ENCODE results near the gene TSHZ1. TPM values are rescaled to one million over a fixed set of nuclear protein-coding genes. Genes with fewer than 3 reads are reported as not detected.
A peak's percentile ranks its signal among the peaks of the same experiment; 100 is the strongest.

The TSHZ1 gene
- total RNA-seq, 1 experiment from 2014 or later = 5.6 TPM

- ChIA-PET POLR2A (ENCODE audit: unreplicated experiment) (no interaction called here), CTCF (no interaction called here)
- Histone ChIP-seq H3K4me1 (ENCODE audit: insufficient read depth, low read length) (no peaks in the 10 kb centered on the region), H3K4me3 (ENCODE audit: low read length) (no peak overlapping the region), H3K36me3 (ENCODE audit: low read depth, low read length) (no peaks in the 10 kb centered on the region), H3K79me2 (ENCODE audit: low read length) (0 out of 2 replicates have a peak, but pooled peaks cover 24% of the 10 kb centered on the region), H3K9me2 (replicated peaks; ENCODE audit: low read length) (no peaks in the 10 kb centered on the region), H3K4me2 (ENCODE audit: low read length) (no peak overlapping the region), H3F3A (ENCODE audit: low read length, unreplicated experiment) (no peaks in the 10 kb centered on the region), H3K9me3 (ENCODE audit: low read length) (no peaks in the 10 kb centered on the region), H3K9ac (ENCODE audit: low read length) (no peak overlapping the region), H2AFZ (ENCODE audit: low read length) (no peak overlapping the region), H3K27me3 (ENCODE audit: low read length) (no peaks in the 10 kb centered on the region), H4K20me1 (ENCODE audit: low read length) (no peaks in the 10 kb centered on the region), H3K27ac (ENCODE audit: low read length) (no peak overlapping the region)
- BruUV-seq (replicated peaks) = no TSS peak
- ATAC-seq (no peak), DNase-seq (no peak)
- no peak for TF ChIP-seq EZH2phosphoT487 (IDR thresholded peaks at IDR 0.05; ENCODE audit: borderline replicate concordance, low read length)
- TF ChIP-seq, protein P1, sequence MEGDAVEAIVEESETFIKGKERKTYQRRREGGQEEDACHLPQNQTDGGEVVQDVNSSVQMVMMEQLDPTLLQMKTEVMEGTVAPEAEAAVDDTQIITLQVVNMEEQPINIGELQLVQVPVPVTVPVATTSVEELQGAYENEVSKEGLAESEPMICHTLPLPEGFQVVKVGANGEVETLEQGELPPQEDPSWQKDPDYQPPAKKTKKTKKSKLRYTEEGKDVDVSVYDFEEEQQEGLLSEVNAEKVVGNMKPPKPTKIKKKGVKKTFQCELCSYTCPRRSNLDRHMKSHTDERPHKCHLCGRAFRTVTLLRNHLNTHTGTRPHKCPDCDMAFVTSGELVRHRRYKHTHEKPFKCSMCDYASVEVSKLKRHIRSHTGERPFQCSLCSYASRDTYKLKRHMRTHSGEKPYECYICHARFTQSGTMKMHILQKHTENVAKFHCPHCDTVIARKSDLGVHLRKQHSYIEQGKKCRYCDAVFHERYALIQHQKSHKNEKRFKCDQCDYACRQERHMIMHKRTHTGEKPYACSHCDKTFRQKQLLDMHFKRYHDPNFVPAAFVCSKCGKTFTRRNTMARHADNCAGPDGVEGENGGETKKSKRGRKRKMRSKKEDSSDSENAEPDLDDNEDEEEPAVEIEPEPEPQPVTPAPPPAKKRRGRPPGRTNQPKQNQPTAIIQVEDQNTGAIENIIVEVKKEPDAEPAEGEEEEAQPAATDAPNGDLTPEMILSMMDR (conservative IDR thresholded peaks at IDR 0.05; ENCODE audit: low read depth, low read length) = no peak
- no peak for TF ChIP-seq EZH2 (IDR thresholded peaks at IDR 0.05; ENCODE audit: low read length, unreplicated experiment)
- intact Hi-C loops (cut with micrococcal nuclease) = no loop called here
Measured at GRCh38 chr18:75220551-75221355, 10.2 kb downstream of the TSHZ1 start.

DNA sequence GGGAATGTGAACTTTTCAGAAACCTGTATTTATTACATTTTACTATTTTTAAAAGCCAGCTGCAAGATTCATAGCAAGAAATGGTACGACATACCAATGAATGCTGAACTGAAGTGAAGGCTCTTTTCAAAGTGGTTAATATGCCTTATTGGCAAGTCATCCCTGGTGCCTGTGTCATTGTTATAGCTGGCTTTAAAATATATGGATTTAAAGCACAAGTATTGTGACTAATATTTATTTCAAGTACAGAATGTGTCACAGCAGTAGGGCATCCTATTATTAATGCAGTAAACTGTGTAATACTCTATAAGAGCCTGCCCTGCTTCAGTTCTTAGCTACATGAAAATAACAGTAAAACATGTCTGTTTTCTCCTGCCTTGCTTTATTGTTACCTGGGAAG is 10.8 kb downstream of the TSHZ1 start:
- H2AFZ ChIP-seq (ENCODE audit: low read length) = no peak overlapping the region
- BruUV-seq (replicated peaks) = no TSS peak
- no peaks in the 10 kb centered on the region for H3K27me3 ChIP-seq (ENCODE audit: low read length)
- no peak overlapping the region for H3K27ac ChIP-seq (ENCODE audit: low read length)
- no peaks in the 10 kb centered on the region for H3F3A ChIP-seq (ENCODE audit: low read length, unreplicated experiment)
- H3K4me3 ChIP-seq (ENCODE audit: low read length) = no peak overlapping the region
- H3K36me3 ChIP-seq (ENCODE audit: low read depth, low read length) = no peaks in the 10 kb centered on the region
- DNase-seq (no peak), ATAC-seq (peak; percentile 38)
- no peaks in the 10 kb centered on the region for H3K9me2 ChIP-seq (replicated peaks; ENCODE audit: low read length)
- CTCF ChIA-PET = no interaction called here
- TF ChIP-seq EZH2phosphoT487 (IDR thresholded peaks at IDR 0.05; ENCODE audit: borderline replicate concordance, low read length) = no peak
- TF ChIP-seq, protein P1 (conservative IDR thresholded peaks at IDR 0.05; ENCODE audit: low read depth, low read length) = no peak
- no peak for TF ChIP-seq EZH2 (IDR thresholded peaks at IDR 0.05; ENCODE audit: low read length, unreplicated experiment)
- H4K20me1 ChIP-seq (ENCODE audit: low read length) = no peaks in the 10 kb centered on the region
- H3K9ac ChIP-seq (ENCODE audit: low read length) = no peak overlapping the region
- no peaks in the 10 kb centered on the region for H3K4me1 ChIP-seq (ENCODE audit: insufficient read depth, low read length)
- POLR2A ChIA-PET (ENCODE audit: unreplicated experiment) = no interaction called here
- H3K79me2 ChIP-seq (ENCODE audit: low read length) = 0 out of 2 replicates have a peak, but pooled peaks cover 21% of the 10 kb centered on the region
- H3K4me2 ChIP-seq (ENCODE audit: low read length) = no peak overlapping the region
- no peaks in the 10 kb centered on the region for H3K9me3 ChIP-seq (ENCODE audit: low read length)
- intact Hi-C loops (cut with micrococcal nuclease) = no loop called here

- no peak for DNase-seq
- ChIA-PET POLR2A (ENCODE audit: unreplicated experiment) (no interaction called here), CTCF (no interaction called here)
- no peak overlapping the region for H3K4me3 ChIP-seq (ENCODE audit: low read length)
- no peak overlapping the region for H2AFZ ChIP-seq (ENCODE audit: low read length)
- no peaks in the 10 kb centered on the region for H3K4me1 ChIP-seq (ENCODE audit: insufficient read depth, low read length)
- H3K27ac ChIP-seq (ENCODE audit: low read length) = no peak overlapping the region
- no peaks in the 10 kb centered on the region for H3F3A ChIP-seq (ENCODE audit: low read length, unreplicated experiment)
- no peak overlapping the region for H3K9ac ChIP-seq (ENCODE audit: low read length)
- 0 out of 2 replicates have a peak, but pooled peaks cover 18% of the 10 kb centered on the region for H3K79me2 ChIP-seq (ENCODE audit: low read length)
- no peaks in the 10 kb centered on the region for H4K20me1 ChIP-seq (ENCODE audit: low read length)
- ATAC-seq = peak; percentile 42
- no peaks in the 10 kb centered on the region for H3K9me2 ChIP-seq (replicated peaks; ENCODE audit: low read length)
- TF ChIP-seq, protein P1 (conservative IDR thresholded peaks at IDR 0.05; ENCODE audit: low read depth, low read length) = no peak
- TF ChIP-seq EZH2phosphoT487 (IDR thresholded peaks at IDR 0.05; ENCODE audit: borderline replicate concordance, low read length) (no peak), EZH2 (IDR thresholded peaks at IDR 0.05; ENCODE audit: low read length, unreplicated experiment) (no peak)
- no peaks in the 10 kb centered on the region for H3K27me3 ChIP-seq (ENCODE audit: low read length)
- H3K9me3 ChIP-seq (ENCODE audit: low read length) = no peaks in the 10 kb centered on the region
- no TSS peak for BruUV-seq (replicated peaks)
- no peak overlapping the region for H3K4me2 ChIP-seq (ENCODE audit: low read length)
- intact Hi-C loops (cut with micrococcal nuclease) = no loop called here
- H3K36me3 ChIP-seq (ENCODE audit: low read depth, low read length) = no peaks in the 10 kb centered on the region
Measured at GRCh38 chr18:75221897-75222296, 11.3 kb downstream of the TSHZ1 start.

Measured in PC-3 (cell line).